HepG2 (cell line): ENCODE data around the gene PIGL. TPM values are rescaled to one million over a fixed set of nuclear protein-coding genes. Genes with fewer than 3 reads are reported as not detected.

ENCODE experiments used
- EED ChIP-seq: sonication (generic); formaldehyde crosslinking; IDR thresholded peaks from 2 replicates; pipeline ENCODE4 v1.5.0; 2020; ENCODE audit warnings: mild to moderate bottlenecking, missing genetic modification reagents
- GATA4 ChIP-seq: sonication (generic); IDR thresholded peaks from 2 replicates; pipeline ENCODE4 v1.6.1; 2016; ENCODE audit warnings: antibody characterized with exemption, low read depth, borderline replicate concordance
- HOXD1 ChIP-seq: sonication (generic); formaldehyde crosslinking; IDR thresholded peaks from 2 replicates; pipeline ENCODE4 v1.5.0; 2020; ENCODE audit warnings: missing genetic modification reagents
- KDM6A ChIP-seq: IDR thresholded peaks from 2 replicates; pipeline ENCODE4 v1.6.1; 2016; ENCODE audit warnings: low read depth
- KLF13 ChIP-seq: sonication (generic); formaldehyde crosslinking; IDR thresholded peaks from 2 replicates; pipeline ENCODE4 v1.4.0; 2020; ENCODE audit warnings: mild to moderate bottlenecking, missing genetic modification reagents
- LCORL ChIP-seq, 2 experiments: fragments of 450-650 bp in 1 of 2; sonication (generic) in 1 of 2; formaldehyde crosslinking in 1 of 2; IDR thresholded peaks; 2 replicates each; pipeline versions ENCODE4 v1.5.0 to v1.6.1; 2017 to 2020; ENCODE audit warnings: antibody characterized with exemption in 1 of 2, missing genetic modification reagents in 1 of 2
- MTA3 ChIP-seq: sonication (generic); formaldehyde crosslinking; IDR thresholded peaks from 2 replicates; pipeline ENCODE4 v1.4.0; 2020; ENCODE audit warnings: missing genetic modification reagents
- MXD3 ChIP-seq: IDR thresholded peaks from 2 replicates; pipeline ENCODE4 v1.6.1; 2016; ENCODE audit warnings: mild to moderate bottlenecking, missing biosample characterization, missing genetic modification reagents
- NFIB ChIP-seq: sonication (generic); formaldehyde crosslinking; IDR thresholded peaks from 2 replicates; pipeline ENCODE4 v1.9.0; 2021; ENCODE audit warnings: missing genetic modification reagents, mild to moderate bottlenecking, borderline replicate concordance
- NFKBIZ ChIP-seq: IDR thresholded peaks from 2 replicates; pipeline ENCODE4 v1.6.1; 2018; ENCODE audit warnings: missing genetic modification reagents, missing compliant biosample characterization
- ONECUT2 ChIP-seq: sonication (generic); formaldehyde crosslinking; IDR thresholded peaks from 2 replicates; pipeline ENCODE4 v1.4.0; 2020; ENCODE audit warnings: missing genetic modification reagents
- PTBP1 ChIP-seq: fragments of 200-400 bp; formaldehyde crosslinking; IDR thresholded peaks from 2 replicates; pipeline ENCODE4 v1.6.1; 2018; ENCODE audit warnings: low read length, low read depth; ENCODE audit not compliant: poor library complexity, severe bottlenecking
- TEAD3 ChIP-seq: optimal IDR thresholded peaks from 2 replicates; pipeline ENCODE3; 2016; ENCODE audit warnings: borderline replicate concordance
- ZC3H4 ChIP-seq: sonication (generic); formaldehyde crosslinking; IDR thresholded peaks from 2 replicates; pipeline ENCODE4 v1.4.0; 2020; ENCODE audit warnings: missing genetic modification reagents, borderline replicate concordance
- ZNF101 ChIP-seq: sonication (generic); formaldehyde crosslinking; IDR thresholded peaks from 2 replicates; pipeline ENCODE4 v1.4.0; 2020; ENCODE audit warnings: mild to moderate bottlenecking, low read depth, missing genetic modification reagents, borderline replicate concordance
- ZNF121 ChIP-seq: sonication (generic); formaldehyde crosslinking; IDR thresholded peaks from 2 replicates; pipeline ENCODE4 v1.5.0; 2020; ENCODE audit warnings: mild to moderate bottlenecking, missing genetic modification reagents
- ZNF34 ChIP-seq: sonication (generic); formaldehyde crosslinking; IDR thresholded peaks from 2 replicates; pipeline ENCODE4 v1.4.0; 2020; ENCODE audit warnings: mild to moderate bottlenecking, missing genetic modification reagents, borderline replicate concordance
- ZNF660 ChIP-seq: sonication (generic); formaldehyde crosslinking; IDR thresholded peaks from 2 replicates; pipeline ENCODE4 v1.5.1; 2020; ENCODE audit warnings: mild to moderate bottlenecking, low read depth, missing genetic modification reagents, borderline replicate concordance
- polyA plus RNA-seq, 8 experiments: library from polyadenylated mRNA; depleted of rRNA in 3 of 8; stranded (reverse) in 7 of 8; unstranded in 1 of 8; fragments of >200 nt; fragmentation: Illumina TruSeq in 4 of 8; extraction: Trizol in 4 of 8; gene quantifications; 2 replicates each; pipeline versions ENCODE4 v1.2.1 to v1.2.3, GENCODE V29; 2011 to 2016; ENCODE audit warnings: low read depth in 4 of 8, missing spikeins in 1 of 8, mixed read lengths in 1 of 8; ENCODE audit not compliant: insufficient read depth in 1 of 8
- total RNA-seq, 5 experiments: library from RNA; depleted of rRNA; stranded (reverse); fragments of >200 nt; fragmentation: Illumina TruSeq; extraction: Trizol; gene quantifications; 2 replicates each; pipeline ENCODE4 v1.2.3, GENCODE V29; 2016; ENCODE audit warnings: low read depth in 1 of 5
- TF ChIP-seq, protein P1 (sequence below): sonication (generic); formaldehyde crosslinking; IDR thresholded peaks from 2 replicates; pipeline ENCODE4 v1.5.0; 2020; ENCODE audit warnings: mild to moderate bottlenecking, missing genetic modification reagents, borderline replicate concordance
- TF ChIP-seq, protein P2 (sequence below): sonication (generic); formaldehyde crosslinking; IDR thresholded peaks from 2 replicates; pipeline ENCODE4 v1.4.0; 2020; ENCODE audit warnings: low read depth, mild to moderate bottlenecking, missing genetic modification reagents
- TF ChIP-seq, protein P3 (sequence below): sonication (generic); formaldehyde crosslinking; IDR thresholded peaks from 2 replicates; pipeline ENCODE4 v1.4.0; 2020; ENCODE audit warnings: missing genetic modification reagents

The PIGL gene
- total and polyA plus RNA-seq, 2 of the 13 experiments (the other 11 are each of a cell fraction or from before 2014, with no cell fraction given) = 28.5 to 63.8 TPM

- TF ChIP-seq, protein P1, sequence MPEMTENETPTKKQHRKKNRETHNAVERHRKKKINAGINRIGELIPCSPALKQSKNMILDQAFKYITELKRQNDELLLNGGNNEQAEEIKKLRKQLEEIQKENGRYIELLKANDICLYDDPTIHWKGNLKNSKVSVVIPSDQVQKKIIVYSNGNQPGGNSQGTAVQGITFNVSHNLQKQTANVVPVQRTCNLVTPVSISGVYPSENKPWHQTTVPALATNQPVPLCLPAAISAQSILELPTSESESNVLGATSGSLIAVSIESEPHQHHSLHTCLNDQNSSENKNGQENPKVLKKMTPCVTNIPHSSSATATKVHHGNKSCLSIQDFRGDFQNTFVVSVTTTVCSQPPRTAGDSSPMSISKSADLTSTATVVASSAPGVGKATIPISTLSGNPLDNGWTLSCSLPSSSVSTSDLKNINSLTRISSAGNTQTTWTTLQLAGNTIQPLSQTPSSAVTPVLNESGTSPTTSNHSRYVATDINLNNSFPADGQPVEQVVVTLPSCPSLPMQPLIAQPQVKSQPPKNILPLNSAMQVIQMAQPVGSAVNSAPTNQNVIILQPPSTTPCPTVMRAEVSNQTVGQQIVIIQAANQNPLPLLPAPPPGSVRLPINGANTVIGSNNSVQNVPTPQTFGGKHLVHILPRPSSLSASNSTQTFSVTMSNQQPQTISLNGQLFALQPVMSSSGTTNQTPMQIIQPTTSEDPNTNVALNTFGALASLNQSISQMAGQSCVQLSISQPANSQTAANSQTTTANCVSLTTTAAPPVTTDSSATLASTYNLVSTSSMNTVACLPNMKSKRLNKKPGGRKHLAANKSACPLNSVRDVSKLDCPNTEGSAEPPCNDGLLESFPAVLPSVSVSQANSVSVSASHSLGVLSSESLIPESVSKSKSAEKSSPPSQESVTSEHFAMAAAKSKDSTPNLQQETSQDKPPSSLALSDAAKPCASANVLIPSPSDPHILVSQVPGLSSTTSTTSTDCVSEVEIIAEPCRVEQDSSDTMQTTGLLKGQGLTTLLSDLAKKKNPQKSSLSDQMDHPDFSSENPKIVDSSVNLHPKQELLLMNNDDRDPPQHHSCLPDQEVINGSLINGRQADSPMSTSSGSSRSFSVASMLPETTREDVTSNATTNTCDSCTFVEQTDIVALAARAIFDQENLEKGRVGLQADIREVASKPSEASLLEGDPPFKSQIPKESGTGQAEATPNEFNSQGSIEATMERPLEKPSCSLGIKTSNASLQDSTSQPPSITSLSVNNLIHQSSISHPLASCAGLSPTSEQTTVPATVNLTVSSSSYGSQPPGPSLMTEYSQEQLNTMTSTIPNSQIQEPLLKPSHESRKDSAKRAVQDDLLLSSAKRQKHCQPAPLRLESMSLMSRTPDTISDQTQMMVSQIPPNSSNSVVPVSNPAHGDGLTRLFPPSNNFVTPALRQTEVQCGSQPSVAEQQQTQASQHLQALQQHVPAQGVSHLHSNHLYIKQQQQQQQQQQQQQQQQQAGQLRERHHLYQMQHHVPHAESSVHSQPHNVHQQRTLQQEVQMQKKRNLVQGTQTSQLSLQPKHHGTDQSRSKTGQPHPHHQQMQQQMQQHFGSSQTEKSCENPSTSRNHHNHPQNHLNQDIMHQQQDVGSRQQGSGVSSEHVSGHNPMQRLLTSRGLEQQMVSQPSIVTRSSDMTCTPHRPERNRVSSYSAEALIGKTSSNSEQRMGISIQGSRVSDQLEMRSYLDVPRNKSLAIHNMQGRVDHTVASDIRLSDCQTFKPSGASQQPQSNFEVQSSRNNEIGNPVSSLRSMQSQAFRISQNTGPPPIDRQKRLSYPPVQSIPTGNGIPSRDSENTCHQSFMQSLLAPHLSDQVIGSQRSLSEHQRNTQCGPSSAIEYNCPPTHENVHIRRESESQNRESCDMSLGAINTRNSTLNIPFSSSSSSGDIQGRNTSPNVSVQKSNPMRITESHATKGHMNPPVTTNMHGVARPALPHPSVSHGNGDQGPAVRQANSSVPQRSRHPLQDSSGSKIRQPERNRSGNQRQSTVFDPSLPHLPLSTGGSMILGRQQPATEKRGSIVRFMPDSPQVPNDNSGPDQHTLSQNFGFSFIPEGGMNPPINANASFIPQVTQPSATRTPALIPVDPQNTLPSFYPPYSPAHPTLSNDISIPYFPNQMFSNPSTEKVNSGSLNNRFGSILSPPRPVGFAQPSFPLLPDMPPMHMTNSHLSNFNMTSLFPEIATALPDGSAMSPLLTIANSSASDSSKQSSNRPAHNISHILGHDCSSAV (CRISPR knock-in tag) = no peak
- TF ChIP-seq ZNF34 (CRISPR knock-in tag) = no peak
- TF ChIP-seq ZC3H4 = peak; percentile 97
- TF ChIP-seq ZNF121 (CRISPR knock-in tag) = no peak
- TF ChIP-seq, protein P2, sequence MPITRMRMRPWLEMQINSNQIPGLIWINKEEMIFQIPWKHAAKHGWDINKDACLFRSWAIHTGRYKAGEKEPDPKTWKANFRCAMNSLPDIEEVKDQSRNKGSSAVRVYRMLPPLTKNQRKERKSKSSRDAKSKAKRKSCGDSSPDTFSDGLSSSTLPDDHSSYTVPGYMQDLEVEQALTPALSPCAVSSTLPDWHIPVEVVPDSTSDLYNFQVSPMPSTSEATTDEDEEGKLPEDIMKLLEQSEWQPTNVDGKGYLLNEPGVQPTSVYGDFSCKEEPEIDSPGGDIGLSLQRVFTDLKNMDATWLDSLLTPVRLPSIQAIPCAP (CRISPR knock-in tag) = no peak
- no peak for TF ChIP-seq ZNF101 (CRISPR knock-in tag)
- no peak for TF ChIP-seq ONECUT2 (CRISPR knock-in tag)
- peak; percentile 30 for TF ChIP-seq TEAD3 (CRISPR knock-in tag)
- TF ChIP-seq HOXD1 (CRISPR knock-in tag) = peak; percentile 58; the same call in 1 of the 2 replicates
- TF ChIP-seq MTA3 (CRISPR knock-in tag) = no peak
- peak; percentile 61; the same call in 1 of the 2 replicates for TF ChIP-seq MXD3 (CRISPR knock-in tag)
- TF ChIP-seq KDM6A = no peak
- TF ChIP-seq NFKBIZ (CRISPR knock-in tag) = no peak; the same call in 1 of the 2 replicates
- no peak for TF ChIP-seq NFIB (CRISPR knock-in tag)
- no peak for TF ChIP-seq LCORL (IDR thresholded peaks at IDR 0.05)
- no peak for TF ChIP-seq LCORL (CRISPR knock-in tag; IDR thresholded peaks at IDR 0.05)
- no peak for TF ChIP-seq ZNF660 (CRISPR knock-in tag)
- TF ChIP-seq PTBP1 = no peak
- TF ChIP-seq KLF13 (CRISPR knock-in tag) = no peak
- TF ChIP-seq, protein P3, sequence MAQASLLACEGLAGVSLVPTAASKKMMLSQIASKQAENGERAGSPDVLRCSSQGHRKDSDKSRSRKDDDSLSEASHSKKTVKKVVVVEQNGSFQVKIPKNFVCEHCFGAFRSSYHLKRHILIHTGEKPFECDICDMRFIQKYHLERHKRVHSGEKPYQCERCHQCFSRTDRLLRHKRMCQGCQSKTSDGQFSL (CRISPR knock-in tag) = no peak
- 0 out of 2 replicates have a peak, but pooled peaks have one; percentile 10 for TF ChIP-seq GATA4
- no peak for TF ChIP-seq EED
These were observed 80.5 kb downstream of the PIGL start (continued) for GRCh38 chr17:16297367-16298139.
